PFSK-1 (cell line): ENCODE measurements around the gene LTF.

ENCODE experiments used
- FOXP2 ChIP-seq: optimal IDR thresholded peaks from 2 replicates; pipeline ENCODE3; 2011; ENCODE audit warnings: borderline replicate concordance, control low read depth, inconsistent platforms; ENCODE audit not compliant: insufficient read depth; ENCODE audit errors: extremely low read length, extremely low read depth
- POLR2AphosphoS5 ChIP-seq: IDR thresholded peaks from 2 replicates; pipeline ENCODE4 v1.6.1; 2012; ENCODE audit warnings: low read depth, mild to moderate bottlenecking, control low read depth, low read length, moderate library complexity
- REST ChIP-seq, 2 experiments: IDR thresholded peaks; 2 replicates each; pipeline versions ENCODE4 v1.6.1 to v1.8.0; 2011 to 2012; ENCODE audit warnings: low read depth in 2 of 2, low read length in 2 of 2, control low read depth in 1 of 2, inconsistent platforms in 1 of 2, mild to moderate bottlenecking in 1 of 2, moderate library complexity in 1 of 2; ENCODE audit not compliant: insufficient read depth in 1 of 2
- SIN3A ChIP-seq: IDR thresholded peaks from 2 replicates; pipeline ENCODE4 v1.6.1; 2012; ENCODE audit warnings: mild to moderate bottlenecking, low read length, moderate library complexity, borderline replicate concordance; ENCODE audit not compliant: insufficient read depth
- TAF1 ChIP-seq: IDR thresholded peaks from 2 replicates; pipeline ENCODE4 v1.6.1; 2012; ENCODE audit warnings: low read length, control low read depth, borderline replicate concordance; ENCODE audit not compliant: insufficient read depth

The LTF gene

DNA sequence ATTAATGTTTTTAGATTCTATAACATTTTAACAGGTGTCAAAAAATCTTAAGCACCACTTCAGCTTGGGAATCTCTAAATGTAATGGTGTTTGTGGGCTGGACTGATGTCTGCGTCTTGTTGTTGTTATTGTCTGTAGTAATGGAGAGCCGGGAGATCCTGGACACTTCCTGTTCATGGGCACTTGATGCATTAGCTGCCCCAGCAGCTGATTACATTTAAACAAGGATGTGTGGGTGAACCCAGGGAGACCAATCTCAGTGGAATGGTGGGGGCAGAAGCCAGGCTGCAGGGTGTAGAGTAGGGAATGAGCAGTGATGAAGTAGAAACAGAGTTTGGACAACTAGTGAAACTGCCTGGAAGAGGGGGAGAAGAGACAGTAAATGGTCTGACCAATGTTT, 65.6 kb downstream of the LTF start:
- no peak for TF ChIP-seq SIN3A

DNA sequence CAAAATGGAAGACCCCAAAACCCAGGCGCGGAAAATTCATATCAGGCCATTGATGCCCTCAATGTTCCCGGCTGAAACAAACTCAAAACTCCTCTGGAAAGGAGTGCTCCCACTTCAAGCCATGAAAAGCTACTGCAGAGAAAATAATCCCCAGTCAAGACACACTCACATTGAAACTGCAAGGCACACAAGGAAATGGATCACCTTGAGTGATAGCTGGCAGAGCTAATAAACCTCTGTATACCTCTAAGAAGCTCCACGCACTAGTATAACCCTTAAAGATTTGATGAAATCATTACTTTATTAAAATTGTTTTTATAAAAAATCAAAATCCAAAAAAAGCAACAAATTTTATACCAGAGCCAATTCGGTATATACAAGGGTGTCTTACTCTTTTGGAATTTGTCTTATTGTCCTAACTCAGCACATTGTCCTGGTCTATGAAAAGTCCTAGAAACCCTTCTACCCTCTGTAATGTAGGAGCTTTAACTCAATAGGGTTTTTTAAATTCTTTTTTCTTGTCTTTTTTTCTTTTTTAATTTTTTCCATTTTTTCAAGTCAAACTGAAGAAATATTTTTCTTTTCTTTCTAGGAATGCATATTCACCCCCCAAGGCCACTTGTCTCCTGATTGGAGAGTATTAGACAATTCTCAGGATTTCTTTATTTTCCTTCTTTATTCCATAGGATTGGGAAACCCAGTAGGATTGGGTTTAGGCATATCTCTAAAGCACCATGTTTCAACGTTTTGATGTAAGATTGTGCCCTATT, 66.3 kb downstream of the LTF start:
- TF ChIP-seq POLR2AphosphoS5 (no peak), REST (IDR thresholded peaks at IDR 0.05; ENCODE audit: insufficient read depth in 1 of 2, low read depth in 2 of 2, low read length in 2 of 2) (no peak), SIN3A (no peak), FOXP2 (no peak), TAF1 (no peak)

- TF ChIP-seq REST (IDR thresholded peaks at IDR 0.05; ENCODE audit: insufficient read depth in 1 of 2, low read depth in 2 of 2, low read length in 2 of 2) = no peak
Observed at GRCh38 chr3:46397111-46397510, 67.6 kb downstream of the LTF start.

- no peak for TF ChIP-seq SIN3A
- TF ChIP-seq TAF1 = no peak
- TF ChIP-seq FOXP2 = no peak
- no peak for TF ChIP-seq POLR2AphosphoS5
- TF ChIP-seq REST (IDR thresholded peaks at IDR 0.05; ENCODE audit: insufficient read depth in 1 of 2, low read depth in 2 of 2, low read length in 2 of 2) = no peak
Observed at GRCh38 chr3:46395766-46396530, 68.8 kb downstream of the LTF start.

GRCh38 chr3:46395210-46395661, 69.5 kb downstream of the LTF start:
- TF ChIP-seq TAF1 (no peak), SIN3A (no peak), POLR2AphosphoS5 (no peak)

DNA sequence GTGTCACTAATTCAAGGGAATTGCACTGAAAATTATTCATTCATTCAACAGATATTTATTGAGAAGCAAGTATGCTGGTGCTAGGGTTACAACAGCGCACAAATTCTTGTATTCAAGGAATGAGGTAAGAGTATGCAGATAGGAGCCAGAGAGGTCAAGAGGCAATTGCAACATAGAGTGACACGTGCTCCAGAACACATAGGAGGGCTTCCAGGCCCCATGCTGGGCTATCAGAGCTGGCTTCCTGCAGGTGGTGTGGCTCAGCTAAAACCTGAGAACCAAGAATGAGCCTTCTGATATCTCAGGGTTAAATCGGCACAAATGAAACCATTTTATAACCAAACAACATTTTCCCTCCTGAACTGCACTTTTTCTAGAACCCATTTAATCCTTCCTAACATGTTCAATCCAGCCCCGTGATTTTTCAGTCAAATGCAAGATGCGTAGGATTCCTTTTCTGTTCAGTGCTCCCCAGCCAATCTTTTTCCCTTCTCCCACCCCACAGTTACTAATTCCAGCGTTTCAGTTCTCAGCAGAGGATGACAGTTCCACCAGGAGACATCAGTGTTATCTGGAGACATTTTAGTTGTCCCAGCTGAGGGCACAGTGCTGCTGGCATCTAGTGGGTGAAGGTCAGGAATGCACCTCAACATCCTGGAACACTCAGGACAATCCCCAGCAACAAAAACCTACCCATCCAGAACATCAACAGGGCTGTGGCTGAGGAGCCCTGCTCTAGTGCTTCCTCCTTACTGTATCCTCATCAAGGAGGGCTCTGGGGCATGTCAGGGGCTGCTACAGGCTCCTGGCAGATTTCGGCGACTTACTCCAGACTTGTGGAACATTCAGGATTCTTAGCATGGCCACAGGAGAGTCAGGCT, 70.9 kb downstream of the LTF start:
- no peak for TF ChIP-seq TAF1
- no peak for TF ChIP-seq FOXP2
- TF ChIP-seq SIN3A = no peak
